WTC11 (cell line): ENCODE measurements around the gene GTSE1. TPM values are rescaled to one million over a fixed set of nuclear protein-coding genes. Genes with fewer than 3 reads are reported as not detected.

Source experiments
- ATF1 ChIP-seq: sonication (generic); formaldehyde crosslinking; IDR thresholded peaks from 2 replicates; pipeline ENCODE4 v1.8.1; 2023; ENCODE audit warnings: mild to moderate bottlenecking, moderate library complexity, missing genetic modification reagents
- CREB1 ChIP-seq: sonication (generic); formaldehyde crosslinking; IDR thresholded peaks from 2 replicates; pipeline ENCODE4 v1.8.0; 2023; ENCODE audit warnings: mild to moderate bottlenecking, missing genetic modification reagents
- CREM ChIP-seq: sonication (generic); formaldehyde crosslinking; IDR thresholded peaks from 2 replicates; pipeline ENCODE4 v1.8.1; 2022; ENCODE audit warnings: mild to moderate bottlenecking, missing genetic modification reagents, moderate library complexity
- EMX1 ChIP-seq: fragments of 250-450 bp; sonication (Bioruptor Pico); IDR thresholded peaks from 2 replicates; pipeline ENCODE4 v1.8.0; 2021; ENCODE audit warnings: mild to moderate bottlenecking
- ESRRA ChIP-seq: sonication (generic); formaldehyde crosslinking; IDR thresholded peaks from 2 replicates; pipeline ENCODE4 v1.8.1; 2022; ENCODE audit warnings: mild to moderate bottlenecking, missing genetic modification reagents, borderline replicate concordance
- ETV6 ChIP-seq: sonication (generic); formaldehyde crosslinking; IDR thresholded peaks from 2 replicates; pipeline ENCODE4 v1.8.1; 2022; ENCODE audit warnings: mild to moderate bottlenecking, missing genetic modification reagents
- GTF2I ChIP-seq: fragments of 250-450 bp; sonication (Bioruptor Pico); conservative IDR thresholded peaks from 2 replicates; pipeline ENCODE4 v1.4.0; 2021; ENCODE audit warnings: mild to moderate bottlenecking
- HMGA2 ChIP-seq: fragments of 250-450 bp; sonication (Bioruptor Pico); IDR thresholded peaks from 2 replicates; pipeline ENCODE4 v1.4.0; 2021; ENCODE audit warnings: mild to moderate bottlenecking, moderate library complexity
- IRF2 ChIP-seq: sonication (generic); formaldehyde crosslinking; IDR thresholded peaks from 2 replicates; pipeline ENCODE4 v1.8.0; 2022; ENCODE audit warnings: low read depth, missing genetic modification reagents, borderline replicate concordance
- JAZF1 ChIP-seq: fragments of 250-450 bp; sonication (Bioruptor Pico); IDR thresholded peaks from 2 replicates; pipeline ENCODE4 v1.9.0; 2021; ENCODE audit warnings: moderate library complexity, mild to moderate bottlenecking, inconsistent platforms
- KAT7 ChIP-seq: sonication (generic); formaldehyde crosslinking; IDR thresholded peaks from 2 replicates; pipeline ENCODE4 v1.8.1; 2023; ENCODE audit warnings: missing genetic modification reagents, mild to moderate bottlenecking, borderline replicate concordance
- MYBL2 ChIP-seq: sonication (generic); formaldehyde crosslinking; IDR thresholded peaks from 2 replicates; pipeline ENCODE4 v1.8.1; 2023; ENCODE audit warnings: mild to moderate bottlenecking, moderate library complexity, missing genetic modification reagents
- NFATC4 ChIP-seq: fragments of 250-450 bp; sonication (Bioruptor Pico); IDR thresholded peaks from 2 replicates; pipeline ENCODE4 v1.9.0; 2021; ENCODE audit warnings: mild to moderate bottlenecking
- NFE2L1 ChIP-seq: sonication (generic); formaldehyde crosslinking; IDR thresholded peaks from 2 replicates; pipeline ENCODE4 v1.8.1; 2023; ENCODE audit warnings: missing genetic modification reagents
- NFYB ChIP-seq: sonication (generic); formaldehyde crosslinking; conservative IDR thresholded peaks from 2 replicates; pipeline ENCODE4 v1.8.0; 2022; ENCODE audit warnings: low read depth, missing genetic modification reagents
- TEAD1 ChIP-seq: sonication (generic); formaldehyde crosslinking; IDR thresholded peaks from 2 replicates; pipeline ENCODE4 v1.8.0; 2022; ENCODE audit warnings: mild to moderate bottlenecking, missing genetic modification reagents
- TP53 ChIP-seq: sonication (generic); formaldehyde crosslinking; IDR thresholded peaks from 2 replicates; pipeline ENCODE4 v1.8.1; 2023; ENCODE audit warnings: mild to moderate bottlenecking, missing genetic modification reagents
- ZBTB21 ChIP-seq: sonication (generic); formaldehyde crosslinking; IDR thresholded peaks from 2 replicates; pipeline ENCODE4 v1.8.1; 2023; ENCODE audit warnings: mild to moderate bottlenecking, missing genetic modification reagents, borderline replicate concordance
- ZNF121 ChIP-seq: sonication (generic); formaldehyde crosslinking; IDR thresholded peaks from 2 replicates; pipeline ENCODE4 v1.8.0; 2023; ENCODE audit warnings: missing genetic modification reagents
- ZNF138 ChIP-seq: sonication (generic); formaldehyde crosslinking; conservative IDR thresholded peaks from 2 replicates; pipeline ENCODE4 v1.8.1; 2022; ENCODE audit warnings: mild to moderate bottlenecking, moderate library complexity, missing genetic modification reagents
- ZNF317 ChIP-seq: sonication (generic); formaldehyde crosslinking; IDR thresholded peaks from 2 replicates; pipeline ENCODE4 v1.8.1; 2023; ENCODE audit warnings: low read depth, mild to moderate bottlenecking, moderate library complexity, missing genetic modification reagents, borderline replicate concordance
- total RNA-seq: library from RNA; stranded (reverse); gene quantifications from 3 replicates; pipeline ENCODE4 v1.2.3, GENCODE V29; 2021
- TF ChIP-seq, protein P1 (sequence below): fragments of 250-450 bp; sonication (Bioruptor Pico); IDR thresholded peaks from 2 replicates; pipeline ENCODE4 v1.8.0; 2021; ENCODE audit warnings: mild to moderate bottlenecking
- TF ChIP-seq, protein P2 (sequence below): sonication (generic); formaldehyde crosslinking; IDR thresholded peaks from 2 replicates; pipeline ENCODE4 v1.8.1; 2022; ENCODE audit warnings: low read depth, mild to moderate bottlenecking, moderate library complexity, missing genetic modification reagents, borderline replicate concordance
- TF ChIP-seq, protein P3 (sequence below): sonication (generic); formaldehyde crosslinking; IDR thresholded peaks from 2 replicates; pipeline ENCODE4 v1.8.1; 2023; ENCODE audit warnings: mild to moderate bottlenecking, missing genetic modification reagents
- TF ChIP-seq, protein P4 (sequence below): sonication (generic); formaldehyde crosslinking; IDR thresholded peaks from 2 replicates; pipeline ENCODE4 v1.8.0; 2022; ENCODE audit warnings: missing genetic modification reagents
- TF ChIP-seq, protein P5 (sequence below): sonication (generic); formaldehyde crosslinking; IDR thresholded peaks from 2 replicates; pipeline ENCODE4 v1.8.1; 2023; ENCODE audit warnings: mild to moderate bottlenecking, missing genetic modification reagents, moderate library complexity
- TF ChIP-seq, protein P6 (sequence below): fragments of 250-450 bp; sonication (Bioruptor Pico); IDR thresholded peaks from 2 replicates; pipeline ENCODE4 v1.9.0; 2021; ENCODE audit warnings: mild to moderate bottlenecking
- TF ChIP-seq, protein P7 (sequence below): sonication (generic); formaldehyde crosslinking; IDR thresholded peaks from 2 replicates; pipeline ENCODE4 v1.8.1; 2023; ENCODE audit warnings: mild to moderate bottlenecking, moderate library complexity, missing genetic modification reagents

The GTSE1 gene
- total RNA-seq, 1 experiment from 2014 or later = 56.1 TPM

DNA sequence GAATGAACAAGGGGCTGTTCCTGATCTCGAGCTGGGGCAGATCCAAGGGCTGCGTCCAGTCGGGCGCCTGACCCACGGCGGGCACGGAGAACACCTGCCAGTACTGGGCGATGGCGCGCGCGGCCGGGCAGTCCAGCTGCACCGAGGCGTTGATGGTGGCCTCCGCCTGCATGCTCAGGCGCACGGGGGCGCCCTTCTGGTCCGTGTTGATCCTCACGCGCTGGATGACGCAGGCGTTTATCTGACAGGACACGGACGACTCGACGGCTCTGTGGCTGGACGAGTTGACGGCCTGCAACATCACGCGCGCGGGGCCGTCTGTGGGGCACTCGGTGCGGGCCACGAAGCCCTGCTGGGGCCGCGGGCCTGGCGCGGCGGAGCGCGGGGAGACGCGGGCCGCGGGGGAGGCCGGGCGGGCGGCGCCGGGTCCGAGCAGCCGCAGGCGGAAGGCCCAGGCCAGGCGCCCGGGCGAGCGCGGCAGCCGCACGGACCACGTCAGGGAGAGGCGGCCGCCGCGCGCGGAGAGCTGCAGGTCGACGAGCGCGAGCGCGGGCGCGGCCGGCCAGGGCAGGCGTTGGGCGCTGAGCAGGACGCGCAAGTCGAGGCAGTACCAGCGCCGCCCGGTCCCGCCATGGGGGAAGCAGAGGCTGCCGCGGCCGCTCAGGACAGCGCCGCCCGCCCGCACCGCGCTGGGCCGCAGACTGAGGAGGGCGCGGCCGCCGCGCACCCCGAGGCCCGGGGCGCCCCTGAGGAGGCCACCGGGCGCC, 34.0 kb upstream of the GTSE1 start (continued):
- TF ChIP-seq, protein P1, sequence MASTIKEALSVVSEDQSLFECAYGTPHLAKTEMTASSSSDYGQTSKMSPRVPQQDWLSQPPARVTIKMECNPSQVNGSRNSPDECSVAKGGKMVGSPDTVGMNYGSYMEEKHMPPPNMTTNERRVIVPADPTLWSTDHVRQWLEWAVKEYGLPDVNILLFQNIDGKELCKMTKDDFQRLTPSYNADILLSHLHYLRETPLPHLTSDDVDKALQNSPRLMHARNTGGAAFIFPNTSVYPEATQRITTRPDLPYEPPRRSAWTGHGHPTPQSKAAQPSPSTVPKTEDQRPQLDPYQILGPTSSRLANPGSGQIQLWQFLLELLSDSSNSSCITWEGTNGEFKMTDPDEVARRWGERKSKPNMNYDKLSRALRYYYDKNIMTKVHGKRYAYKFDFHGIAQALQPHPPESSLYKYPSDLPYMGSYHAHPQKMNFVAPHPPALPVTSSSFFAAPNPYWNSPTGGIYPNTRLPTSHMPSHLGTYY (CRISPR knock-in tag) = no peak
- TF ChIP-seq JAZF1 (no peak), NFATC4 (CRISPR knock-in tag) (no peak), NFE2L1 (peak; percentile 97), ESRRA (CRISPR knock-in tag) (peak; percentile 64; the same call in 1 of the 2 replicates), KAT7 (no peak), NFYB (CRISPR knock-in tag) (peak; percentile 44; the same call in 1 of the 2 replicates), ZNF317 (CRISPR knock-in tag) (peak; percentile 69; the same call in 1 of the 2 replicates), ZBTB21 (CRISPR knock-in tag) (peak; percentile 92; the same call in 1 of the 2 replicates), CREB1 (CRISPR knock-in tag) (peak; percentile 90), GTF2I (no peak), ETV6 (peak; percentile 66; the same call in 1 of the 2 replicates), TP53 (CRISPR knock-in tag) (peak; percentile 95), ZNF138 (CRISPR knock-in tag) (peak; percentile 76), EMX1 (CRISPR knock-in tag) (0 out of 2 replicates have a peak, but pooled peaks have one; percentile 68), ATF1 (CRISPR knock-in tag) (no peak), CREM (CRISPR knock-in tag) (no peak), HMGA2 (no peak), MYBL2 (peak; percentile 84; the same call in 1 of the 2 replicates), ZNF121 (peak; percentile 78; the same call in 1 of the 2 replicates), TEAD1 (CRISPR knock-in tag) (peak; percentile 95), IRF2 (peak; percentile 60; the same call in 1 of the 2 replicates)
- TF ChIP-seq, protein P2, sequence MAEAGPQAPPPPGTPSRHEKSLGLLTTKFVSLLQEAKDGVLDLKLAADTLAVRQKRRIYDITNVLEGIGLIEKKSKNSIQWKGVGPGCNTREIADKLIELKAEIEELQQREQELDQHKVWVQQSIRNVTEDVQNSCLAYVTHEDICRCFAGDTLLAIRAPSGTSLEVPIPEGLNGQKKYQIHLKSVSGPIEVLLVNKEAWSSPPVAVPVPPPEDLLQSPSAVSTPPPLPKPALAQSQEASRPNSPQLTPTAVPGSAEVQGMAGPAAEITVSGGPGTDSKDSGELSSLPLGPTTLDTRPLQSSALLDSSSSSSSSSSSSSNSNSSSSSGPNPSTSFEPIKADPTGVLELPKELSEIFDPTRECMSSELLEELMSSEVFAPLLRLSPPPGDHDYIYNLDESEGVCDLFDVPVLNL (CRISPR knock-in tag) = peak; percentile 51; the same call in 1 of the 2 replicates
- TF ChIP-seq, protein P3, sequence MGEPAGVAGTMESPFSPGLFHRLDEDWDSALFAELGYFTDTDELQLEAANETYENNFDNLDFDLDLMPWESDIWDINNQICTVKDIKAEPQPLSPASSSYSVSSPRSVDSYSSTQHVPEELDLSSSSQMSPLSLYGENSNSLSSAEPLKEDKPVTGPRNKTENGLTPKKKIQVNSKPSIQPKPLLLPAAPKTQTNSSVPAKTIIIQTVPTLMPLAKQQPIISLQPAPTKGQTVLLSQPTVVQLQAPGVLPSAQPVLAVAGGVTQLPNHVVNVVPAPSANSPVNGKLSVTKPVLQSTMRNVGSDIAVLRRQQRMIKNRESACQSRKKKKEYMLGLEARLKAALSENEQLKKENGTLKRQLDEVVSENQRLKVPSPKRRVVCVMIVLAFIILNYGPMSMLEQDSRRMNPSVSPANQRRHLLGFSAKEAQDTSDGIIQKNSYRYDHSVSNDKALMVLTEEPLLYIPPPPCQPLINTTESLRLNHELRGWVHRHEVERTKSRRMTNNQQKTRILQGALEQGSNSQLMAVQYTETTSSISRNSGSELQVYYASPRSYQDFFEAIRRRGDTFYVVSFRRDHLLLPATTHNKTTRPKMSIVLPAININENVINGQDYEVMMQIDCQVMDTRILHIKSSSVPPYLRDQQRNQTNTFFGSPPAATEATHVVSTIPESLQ (CRISPR knock-in tag) = no peak
- TF ChIP-seq, protein P4, sequence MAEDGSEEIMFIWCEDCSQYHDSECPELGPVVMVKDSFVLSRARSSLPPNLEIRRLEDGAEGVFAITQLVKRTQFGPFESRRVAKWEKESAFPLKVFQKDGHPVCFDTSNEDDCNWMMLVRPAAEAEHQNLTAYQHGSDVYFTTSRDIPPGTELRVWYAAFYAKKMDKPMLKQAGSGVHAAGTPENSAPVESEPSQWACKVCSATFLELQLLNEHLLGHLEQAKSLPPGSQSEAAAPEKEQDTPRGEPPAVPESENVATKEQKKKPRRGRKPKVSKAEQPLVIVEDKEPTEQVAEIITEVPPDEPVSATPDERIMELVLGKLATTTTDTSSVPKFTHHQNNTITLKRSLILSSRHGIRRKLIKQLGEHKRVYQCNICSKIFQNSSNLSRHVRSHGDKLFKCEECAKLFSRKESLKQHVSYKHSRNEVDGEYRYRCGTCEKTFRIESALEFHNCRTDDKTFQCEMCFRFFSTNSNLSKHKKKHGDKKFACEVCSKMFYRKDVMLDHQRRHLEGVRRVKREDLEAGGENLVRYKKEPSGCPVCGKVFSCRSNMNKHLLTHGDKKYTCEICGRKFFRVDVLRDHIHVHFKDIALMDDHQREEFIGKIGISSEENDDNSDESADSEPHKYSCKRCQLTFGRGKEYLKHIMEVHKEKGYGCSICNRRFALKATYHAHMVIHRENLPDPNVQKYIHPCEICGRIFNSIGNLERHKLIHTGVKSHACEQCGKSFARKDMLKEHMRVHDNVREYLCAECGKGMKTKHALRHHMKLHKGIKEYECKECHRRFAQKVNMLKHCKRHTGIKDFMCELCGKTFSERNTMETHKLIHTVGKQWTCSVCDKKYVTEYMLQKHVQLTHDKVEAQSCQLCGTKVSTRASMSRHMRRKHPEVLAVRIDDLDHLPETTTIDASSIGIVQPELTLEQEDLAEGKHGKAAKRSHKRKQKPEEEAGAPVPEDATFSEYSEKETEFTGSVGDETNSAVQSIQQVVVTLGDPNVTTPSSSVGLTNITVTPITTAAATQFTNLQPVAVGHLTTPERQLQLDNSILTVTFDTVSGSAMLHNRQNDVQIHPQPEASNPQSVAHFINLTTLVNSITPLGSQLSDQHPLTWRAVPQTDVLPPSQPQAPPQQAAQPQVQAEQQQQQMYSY = peak; percentile 65
- TF ChIP-seq, protein P5, sequence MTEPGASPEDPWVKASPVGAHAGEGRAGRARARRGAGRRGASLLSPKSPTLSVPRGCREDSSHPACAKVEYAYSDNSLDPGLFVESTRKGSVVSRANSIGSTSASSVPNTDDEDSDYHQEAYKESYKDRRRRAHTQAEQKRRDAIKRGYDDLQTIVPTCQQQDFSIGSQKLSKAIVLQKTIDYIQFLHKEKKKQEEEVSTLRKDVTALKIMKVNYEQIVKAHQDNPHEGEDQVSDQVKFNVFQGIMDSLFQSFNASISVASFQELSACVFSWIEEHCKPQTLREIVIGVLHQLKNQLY = no peak; the same call in 1 of the 2 replicates
- TF ChIP-seq, protein P6, sequence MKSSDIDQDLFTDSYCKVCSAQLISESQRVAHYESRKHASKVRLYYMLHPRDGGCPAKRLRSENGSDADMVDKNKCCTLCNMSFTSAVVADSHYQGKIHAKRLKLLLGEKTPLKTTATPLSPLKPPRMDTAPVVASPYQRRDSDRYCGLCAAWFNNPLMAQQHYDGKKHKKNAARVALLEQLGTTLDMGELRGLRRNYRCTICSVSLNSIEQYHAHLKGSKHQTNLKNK (CRISPR knock-in tag) = no peak
- TF ChIP-seq, protein P7, sequence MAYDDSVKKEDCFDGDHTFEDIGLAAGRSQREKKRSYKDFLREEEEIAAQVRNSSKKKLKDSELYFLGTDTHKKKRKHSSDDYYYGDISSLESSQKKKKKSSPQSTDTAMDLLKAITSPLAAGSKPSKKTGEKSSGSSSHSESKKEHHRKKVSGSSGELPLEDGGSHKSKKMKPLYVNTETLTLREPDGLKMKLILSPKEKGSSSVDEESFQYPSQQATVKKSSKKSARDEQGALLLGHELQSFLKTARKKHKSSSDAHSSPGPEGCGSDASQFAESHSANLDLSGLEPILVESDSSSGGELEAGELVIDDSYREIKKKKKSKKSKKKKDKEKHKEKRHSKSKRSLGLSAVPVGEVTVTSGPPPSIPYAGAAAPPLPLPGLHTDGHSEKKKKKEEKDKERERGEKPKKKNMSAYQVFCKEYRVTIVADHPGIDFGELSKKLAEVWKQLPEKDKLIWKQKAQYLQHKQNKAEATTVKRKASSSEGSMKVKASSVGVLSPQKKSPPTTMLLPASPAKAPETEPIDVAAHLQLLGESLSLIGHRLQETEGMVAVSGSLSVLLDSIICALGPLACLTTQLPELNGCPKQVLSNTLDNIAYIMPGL (CRISPR knock-in tag) = peak; percentile 92
